Astrocyte (in vitro differentiated cells and primary cell): Measurements from ENCODE around the gene KIAA1210.

Source experiments
- EZH2 ChIP-seq: IDR thresholded peaks from 2 replicates; pipeline ENCODE4 v1.6.1; 2012; ENCODE audit warnings: mild to moderate bottlenecking, low read length, inconsistent platforms; ENCODE audit not compliant: insufficient read depth
- TF ChIP-seq, protein P1 (sequence below): IDR thresholded peaks from 2 replicates; pipeline ENCODE4 v1.5.1; 2011; ENCODE audit warnings: low read depth, mild to moderate bottlenecking, inconsistent platforms, low read length, moderate library complexity; ENCODE audit not compliant: insufficient read depth

DNA sequence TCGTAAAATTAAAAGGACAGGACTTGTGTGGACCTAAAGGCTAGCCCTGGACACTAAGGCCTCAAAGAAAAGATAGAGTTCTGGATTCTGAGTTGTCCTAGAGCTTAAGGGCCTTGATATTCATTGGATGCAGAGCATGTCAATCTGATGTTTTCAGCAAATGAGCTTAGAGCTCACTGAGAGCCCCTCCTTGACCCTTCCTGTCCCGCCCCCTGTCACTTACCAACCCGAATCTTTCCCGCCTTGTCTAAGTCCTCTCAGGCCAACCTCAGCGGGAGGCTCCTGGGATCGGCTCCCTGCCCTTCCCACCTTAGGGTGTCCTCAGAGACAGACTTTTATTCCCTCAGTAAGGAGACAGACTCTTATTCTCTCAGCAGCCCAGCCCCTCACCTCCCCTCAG, 54.9 kb downstream of the KIAA1210 start, which contains the start of gene CT47C1:
- no peak for TF ChIP-seq EZH2
- TF ChIP-seq, protein P1, sequence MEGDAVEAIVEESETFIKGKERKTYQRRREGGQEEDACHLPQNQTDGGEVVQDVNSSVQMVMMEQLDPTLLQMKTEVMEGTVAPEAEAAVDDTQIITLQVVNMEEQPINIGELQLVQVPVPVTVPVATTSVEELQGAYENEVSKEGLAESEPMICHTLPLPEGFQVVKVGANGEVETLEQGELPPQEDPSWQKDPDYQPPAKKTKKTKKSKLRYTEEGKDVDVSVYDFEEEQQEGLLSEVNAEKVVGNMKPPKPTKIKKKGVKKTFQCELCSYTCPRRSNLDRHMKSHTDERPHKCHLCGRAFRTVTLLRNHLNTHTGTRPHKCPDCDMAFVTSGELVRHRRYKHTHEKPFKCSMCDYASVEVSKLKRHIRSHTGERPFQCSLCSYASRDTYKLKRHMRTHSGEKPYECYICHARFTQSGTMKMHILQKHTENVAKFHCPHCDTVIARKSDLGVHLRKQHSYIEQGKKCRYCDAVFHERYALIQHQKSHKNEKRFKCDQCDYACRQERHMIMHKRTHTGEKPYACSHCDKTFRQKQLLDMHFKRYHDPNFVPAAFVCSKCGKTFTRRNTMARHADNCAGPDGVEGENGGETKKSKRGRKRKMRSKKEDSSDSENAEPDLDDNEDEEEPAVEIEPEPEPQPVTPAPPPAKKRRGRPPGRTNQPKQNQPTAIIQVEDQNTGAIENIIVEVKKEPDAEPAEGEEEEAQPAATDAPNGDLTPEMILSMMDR, result no peak
